Measurements from ENCODE around the gene SETD4.
A peak's percentile ranks its signal among the peaks of the same experiment; 100 is the strongest.

The SETD4 gene

DNA sequence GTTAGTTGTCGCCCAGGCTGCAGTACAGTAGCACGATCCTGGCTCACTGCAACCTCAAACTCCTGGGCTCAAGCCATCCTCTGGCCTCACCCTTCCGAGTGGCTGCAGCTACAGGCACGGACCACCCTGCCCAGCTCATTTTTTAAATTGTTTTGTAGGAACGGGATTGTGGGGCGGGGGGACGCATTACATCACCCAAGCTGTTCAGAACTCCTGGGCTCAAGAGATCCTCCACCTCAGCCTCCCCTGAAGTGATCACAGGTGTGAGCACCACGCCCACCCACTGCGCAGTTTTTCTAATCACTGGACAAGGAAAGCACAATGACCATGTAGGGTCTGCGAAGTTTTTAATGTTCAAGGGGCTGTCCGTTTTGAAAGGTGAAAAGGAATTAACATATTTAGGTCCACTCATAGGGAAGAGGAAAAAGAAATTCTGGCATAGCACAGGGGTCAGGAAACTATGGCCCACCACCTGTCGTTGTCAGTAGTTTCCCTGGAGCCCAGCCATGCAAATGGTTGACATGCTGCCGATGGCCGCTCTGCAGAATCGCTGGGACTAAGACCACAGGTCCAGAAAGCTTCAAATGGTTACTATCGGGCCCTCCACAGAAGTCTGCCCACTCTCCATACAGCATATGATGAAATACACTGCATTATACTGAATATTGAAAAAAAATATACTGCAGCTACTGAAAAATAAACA, 26.0 kb downstream of the SETD4 start:
- H3K27ac ChIP-seq = no peak overlapping the region
- DNase-seq = no peak
- H3K4me1 ChIP-seq = no peaks in the 10 kb centered on the region
- TF ChIP-seq, protein P1, sequence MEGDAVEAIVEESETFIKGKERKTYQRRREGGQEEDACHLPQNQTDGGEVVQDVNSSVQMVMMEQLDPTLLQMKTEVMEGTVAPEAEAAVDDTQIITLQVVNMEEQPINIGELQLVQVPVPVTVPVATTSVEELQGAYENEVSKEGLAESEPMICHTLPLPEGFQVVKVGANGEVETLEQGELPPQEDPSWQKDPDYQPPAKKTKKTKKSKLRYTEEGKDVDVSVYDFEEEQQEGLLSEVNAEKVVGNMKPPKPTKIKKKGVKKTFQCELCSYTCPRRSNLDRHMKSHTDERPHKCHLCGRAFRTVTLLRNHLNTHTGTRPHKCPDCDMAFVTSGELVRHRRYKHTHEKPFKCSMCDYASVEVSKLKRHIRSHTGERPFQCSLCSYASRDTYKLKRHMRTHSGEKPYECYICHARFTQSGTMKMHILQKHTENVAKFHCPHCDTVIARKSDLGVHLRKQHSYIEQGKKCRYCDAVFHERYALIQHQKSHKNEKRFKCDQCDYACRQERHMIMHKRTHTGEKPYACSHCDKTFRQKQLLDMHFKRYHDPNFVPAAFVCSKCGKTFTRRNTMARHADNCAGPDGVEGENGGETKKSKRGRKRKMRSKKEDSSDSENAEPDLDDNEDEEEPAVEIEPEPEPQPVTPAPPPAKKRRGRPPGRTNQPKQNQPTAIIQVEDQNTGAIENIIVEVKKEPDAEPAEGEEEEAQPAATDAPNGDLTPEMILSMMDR (IDR thresholded peaks at IDR 0.05) = no peak
- H3K9me3 ChIP-seq = no peaks in the 10 kb centered on the region
- no peak overlapping the region for H3K4me3 ChIP-seq
- peaks cover 36 to 64% (median 38%) of the 10 kb centered on the region in 3 donors for H3K36me3 ChIP-seq
- no peaks in the 10 kb centered on the region for H3K27me3 ChIP-seq
- intact Hi-C loops (cut with DNase I; ENCODE audit: low total_unique reads) = no loop called here

DNA sequence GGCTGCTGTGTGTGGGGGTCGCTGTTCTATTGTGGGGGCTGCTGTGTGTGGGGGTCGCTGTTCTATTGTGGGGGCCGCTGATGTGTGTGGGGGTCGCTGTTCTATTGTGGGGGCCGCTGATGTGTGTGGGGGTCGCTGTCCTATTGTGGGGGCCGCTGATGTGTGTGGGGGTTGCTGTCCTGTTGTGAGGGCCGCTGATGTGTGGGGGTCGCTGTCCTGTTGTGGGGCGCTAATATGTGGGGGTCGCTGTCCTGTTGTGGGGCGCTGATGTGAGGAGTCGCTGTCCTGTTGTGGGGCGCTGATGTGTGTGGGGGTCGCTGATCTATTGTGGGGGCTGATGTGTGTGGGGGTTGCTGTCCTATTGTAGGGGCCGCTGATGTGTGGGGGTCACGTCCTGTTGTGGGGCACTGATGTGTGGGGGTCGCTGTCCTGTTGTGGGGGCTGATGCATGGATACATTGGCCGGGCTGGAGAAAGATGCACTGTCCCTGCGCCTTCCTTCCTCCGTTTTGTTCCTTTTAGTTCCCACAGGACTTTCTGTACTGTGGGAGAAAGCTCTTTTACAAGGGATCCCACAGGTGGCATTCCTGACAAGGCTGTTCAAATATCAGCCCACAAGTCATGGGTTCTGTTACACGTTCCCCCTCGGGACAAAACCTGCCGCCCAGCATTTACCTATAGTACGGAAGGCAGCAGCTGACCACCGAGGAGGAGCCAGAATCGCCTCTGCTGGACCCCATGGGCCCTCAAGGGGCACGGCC, 27.5 kb downstream of the SETD4 start:
- no peaks in the 10 kb centered on the region for H3K27me3 ChIP-seq
- no peak for DNase-seq
- no peaks in the 10 kb centered on the region for H3K9me3 ChIP-seq
- no peak overlapping the region for H3K4me3 ChIP-seq
- intact Hi-C loops (cut with DNase I; ENCODE audit: low total_unique reads) = no loop called here
- TF ChIP-seq, protein P1 (IDR thresholded peaks at IDR 0.05) = no peak
- H3K27ac ChIP-seq = no peak overlapping the region
- H3K36me3 ChIP-seq = peaks cover 22 to 48% (median 27%) of the 10 kb centered on the region in 3 donors
- H3K4me1 ChIP-seq = no peaks in the 10 kb centered on the region

DNA sequence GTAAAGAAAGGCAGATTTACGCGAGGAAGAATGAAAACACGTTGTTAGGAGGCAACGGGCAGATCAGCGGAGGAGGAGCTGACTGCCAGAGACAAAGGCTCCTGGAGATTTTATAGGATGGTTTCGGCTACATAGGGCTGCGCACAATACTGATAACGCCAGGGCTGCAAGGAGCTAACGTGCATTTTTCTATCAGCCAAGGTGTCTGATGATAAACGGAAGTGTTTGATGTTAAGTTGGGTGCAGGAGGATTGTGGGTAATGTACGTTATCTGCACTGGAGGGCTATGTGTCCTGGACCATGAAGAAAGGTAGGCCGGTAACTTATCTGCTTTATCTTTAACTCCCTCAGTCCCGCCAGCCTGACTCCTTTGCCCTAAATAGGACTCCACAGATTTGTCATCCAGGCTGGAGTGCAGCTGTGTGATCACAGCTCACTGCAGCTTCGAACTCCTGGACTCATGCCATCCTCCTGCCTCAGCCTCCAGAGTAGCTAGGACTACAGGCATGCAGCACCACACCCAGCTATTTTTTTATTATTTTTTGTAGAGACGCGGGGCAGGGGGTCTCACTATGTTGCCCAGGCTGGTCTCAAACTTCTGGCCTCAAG, 29.6 kb downstream of the SETD4 start:
- TF ChIP-seq, protein P1 (IDR thresholded peaks at IDR 0.05) = no peak
- Histone ChIP-seq H3K4me3 (no peak overlapping the region), H3K27ac (no peak overlapping the region), H3K36me3 (peaks cover 14 to 27% (median 15%) of the 10 kb centered on the region in 3 donors), H3K4me1 (no peaks in the 10 kb centered on the region), H3K9me3 (no peaks in the 10 kb centered on the region), H3K27me3 (no peaks in the 10 kb centered on the region)
- intact Hi-C loops (cut with DNase I; ENCODE audit: low total_unique reads) = no loop called here
- no peak for DNase-seq

DNA sequence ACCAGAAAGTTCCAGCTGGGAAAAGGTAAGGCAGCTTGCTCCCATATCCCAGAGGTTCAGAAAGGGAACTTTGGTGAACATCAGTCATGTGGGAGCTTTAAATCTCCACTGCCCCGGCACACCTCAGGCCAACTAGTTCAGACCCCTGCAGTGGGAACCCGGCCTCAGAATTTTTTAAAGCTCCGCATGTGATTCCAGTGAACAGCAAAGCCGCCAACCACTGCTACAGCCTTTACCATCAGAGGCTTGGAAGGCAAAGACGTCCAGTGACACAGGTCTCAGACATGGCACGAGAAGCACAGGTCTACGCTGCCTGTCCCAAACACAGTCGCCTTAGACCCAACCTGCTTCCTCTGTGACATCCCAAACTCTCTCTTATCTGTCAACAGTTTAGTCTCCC, 31.0 kb downstream of the SETD4 start:
- TF ChIP-seq, protein P1 (IDR thresholded peaks at IDR 0.05) = no peak
- intact Hi-C loops (cut with DNase I; ENCODE audit: low total_unique reads) = no loop called here
- H3K4me3 ChIP-seq = no peak overlapping the region
- no peaks in the 10 kb centered on the region for H3K9me3 ChIP-seq
- DNase-seq = no peak
- no peaks in the 10 kb centered on the region for H3K27me3 ChIP-seq
- no peak overlapping the region for H3K27ac ChIP-seq
- H3K36me3 ChIP-seq = peaks cover under 1 to 13% (median under 1%) of the 10 kb centered on the region in 3 donors
- H3K4me1 ChIP-seq = no peaks in the 10 kb centered on the region

DNA sequence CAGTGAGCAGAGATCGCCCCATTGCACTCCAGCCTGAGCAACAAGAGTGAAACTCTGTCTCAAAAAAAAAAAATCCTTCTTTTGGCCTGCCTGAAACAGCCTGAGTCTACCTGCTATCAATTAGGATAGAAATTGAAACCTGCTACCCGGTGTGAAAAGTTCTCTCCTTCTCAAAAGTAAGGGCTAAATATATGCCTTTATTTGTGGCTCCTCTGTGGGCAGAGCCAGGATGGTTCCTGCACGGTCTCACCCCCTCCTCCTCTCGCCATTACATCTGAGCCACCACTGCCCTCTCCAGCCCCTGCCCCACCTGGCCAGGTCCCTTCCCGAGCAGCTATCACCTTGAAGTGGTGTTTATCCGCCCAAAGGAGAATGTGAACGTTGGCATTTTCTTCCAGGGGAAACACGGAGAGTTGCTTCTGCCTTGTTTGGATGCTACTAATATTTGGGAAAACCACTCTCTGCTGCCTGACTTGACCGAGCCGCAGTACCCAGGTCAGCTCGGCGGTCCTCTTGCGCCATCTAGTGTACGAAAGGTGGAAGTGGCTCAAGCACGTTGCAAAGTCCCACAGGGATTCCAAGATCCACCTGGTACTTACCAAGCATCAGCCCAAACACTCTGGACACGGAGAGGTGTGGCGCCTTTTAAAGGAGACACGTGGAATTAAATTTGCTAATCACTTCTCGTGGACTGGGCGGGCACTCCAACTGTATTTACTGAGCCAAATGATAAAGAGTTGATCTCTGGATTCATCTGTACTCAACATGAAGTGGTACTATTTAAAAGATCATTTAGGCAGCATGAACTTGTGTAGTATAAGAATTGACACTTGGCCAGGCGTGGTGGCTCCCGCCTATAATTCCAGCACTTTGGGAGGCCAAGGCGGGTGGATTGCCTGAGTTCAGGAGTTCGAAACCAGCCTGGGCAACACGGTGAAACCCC, 31.9 kb downstream of the SETD4 start:
- peak; percentile 62 to 85 for DNase-seq
- Histone ChIP-seq H3K4me3 (no peak overlapping the region), H3K9me3 (no peaks in the 10 kb centered on the region), H3K27me3 (no peaks in the 10 kb centered on the region), H3K27ac (no peak overlapping the region), H3K4me1 (no peaks in the 10 kb centered on the region), H3K36me3 (peaks cover 0 to 5% (median 0%) of the 10 kb centered on the region in 3 donors)
- TF ChIP-seq, protein P1 (IDR thresholded peaks at IDR 0.05) = peak; percentile 90 to 95
- intact Hi-C loops (cut with DNase I; ENCODE audit: low total_unique reads) = no loop called here
